ENCODE measurements around the gene WWP2.

Gene WWP2

GRCh38 chr16:69860233-69861231 is 98.4 kb downstream of the WWP2 start:
- FAIRE-seq, result no peak

GRCh38 chr16:69861292-69862030 is 99.3 kb downstream of the WWP2 start:
- no peak for FAIRE-seq

- no peak for FAIRE-seq
These were observed 101.5 kb downstream of the WWP2 start for GRCh38 chr16:69863401-69864281.

- no peak for FAIRE-seq
These were observed 103.6 kb downstream of the WWP2 start for GRCh38 chr16:69865701-69866100.

- no peak for FAIRE-seq
These were observed 105.8 kb downstream of the WWP2 start for GRCh38 chr16:69867784-69868560.

GRCh38 chr16:69870761-69871160 is 108.6 kb downstream of the WWP2 start:
- no peak for FAIRE-seq

- no peak for FAIRE-seq
These were observed 109.6 kb downstream of the WWP2 start for GRCh38 chr16:69871708-69872107.

GRCh38 chr16:69872888-69873287 is 110.8 kb downstream of the WWP2 start:
- no peak for FAIRE-seq

GRCh38 chr16:69873783-69874182 is 111.7 kb downstream of the WWP2 start:
- no peak for FAIRE-seq

GRCh38 chr16:69874271-69874670 is 112.1 kb downstream of the WWP2 start:
- no peak for FAIRE-seq

GRCh38 chr16:69880640-69881133 is 118.6 kb downstream of the WWP2 start:
- FAIRE-seq, result no peak

- FAIRE-seq, result no peak
These were observed 119.0 kb downstream of the WWP2 start for GRCh38 chr16:69881141-69881540.

GRCh38 chr16:69883744-69884143 is 121.6 kb downstream of the WWP2 start:
- FAIRE-seq, result no peak

- no peak for FAIRE-seq
These were observed 123.6 kb downstream of the WWP2 start for GRCh38 chr16:69885722-69886121.

- FAIRE-seq, result no peak
These were observed 124.6 kb downstream of the WWP2 start for GRCh38 chr16:69886726-69887125.

- no peak for FAIRE-seq
These were observed 126.0 kb downstream of the WWP2 start for GRCh38 chr16:69888005-69888590.

- FAIRE-seq, result no peak
These were observed 127.3 kb downstream of the WWP2 start for GRCh38 chr16:69889295-69889964.

GRCh38 chr16:69890114-69890891 is 128.2 kb downstream of the WWP2 start:
- no peak for FAIRE-seq

GRCh38 chr16:69890892-69891282 is 128.8 kb downstream of the WWP2 start:
- FAIRE-seq, result no peak

- no peak for FAIRE-seq
These were observed 130.2 kb downstream of the WWP2 start for GRCh38 chr16:69892378-69892777.
